GM18867 (cell line): ENCODE measurements around the gene CES3.

Experiments used
- ATAC-seq: cut with Tn5 transposase; IDR thresholded peaks from one replicate; pipeline ENCODE4 v1.9.1; 2021; ENCODE audit warnings: mild to moderate bottlenecking, moderate library complexity; ENCODE audit not compliant: unreplicated experiment

The CES3 gene

GRCh38 chr16:67000384-67001351, 39.6 kb downstream of the CES3 start:
- no peak for ATAC-seq

- ATAC-seq, result no peak
Observed at GRCh38 chr16:67001726-67002125, 40.7 kb downstream of the CES3 start.

- ATAC-seq, result no peak
Observed at GRCh38 chr16:67006930-67007658, 46.0 kb downstream of the CES3 start.

- ATAC-seq, result no peak
Observed at GRCh38 chr16:67009158-67009557, 48.1 kb downstream of the CES3 start.

- ATAC-seq, result no peak
Observed at GRCh38 chr16:67011274-67011673, 50.2 kb downstream of the CES3 start.

- ATAC-seq, result no peak
Observed at GRCh38 chr16:67013233-67013822, 52.3 kb downstream of the CES3 start.

GRCh38 chr16:67013823-67014633, 53.0 kb downstream of the CES3 start:
- no peak for ATAC-seq

- no peak for ATAC-seq
Observed at GRCh38 chr16:67014634-67015312, 53.7 kb downstream of the CES3 start.

- ATAC-seq, result no peak
Observed at GRCh38 chr16:67015313-67015731, 54.3 kb downstream of the CES3 start.

GRCh38 chr16:67016143-67016542, 55.1 kb downstream of the CES3 start:
- ATAC-seq, result no peak

- no peak for ATAC-seq
Observed at GRCh38 chr16:67016681-67017420, 55.8 kb downstream of the CES3 start.

GRCh38 chr16:67017421-67017750, 56.3 kb downstream of the CES3 start:
- no peak for ATAC-seq

- ATAC-seq, result peak; percentile 83
Observed at GRCh38 chr16:67017810-67018488, 56.9 kb downstream of the CES3 start.

GRCh38 chr16:67019171-67019570, 58.1 kb downstream of the CES3 start:
- ATAC-seq, result no peak

GRCh38 chr16:67021321-67021720, 60.3 kb downstream of the CES3 start:
- no peak for ATAC-seq

GRCh38 chr16:67022531-67023214, 61.6 kb downstream of the CES3 start:
- no peak for ATAC-seq

- ATAC-seq, result no peak
Observed at GRCh38 chr16:67023689-67024088, 62.6 kb downstream of the CES3 start.
